Astrocyte (in vitro differentiated cells and primary cell): ENCODE results near the gene PDZD2. TPM values are rescaled to one million over a fixed set of nuclear protein-coding genes. Genes with fewer than 3 reads are reported as not detected.

ENCODE experiments used
- DNase-seq: peaks from one replicate; pipeline ENCODE4 v3.0.0-alpha.2; 2010; ENCODE audit warnings: low read depth
- FAIRE-seq: peaks from 2 replicates; lab custom pipeline; 2011; peaks lifted over from hg19 to GRCh38; lab: Jason Lieb, UNC
- H2AFZ ChIP-seq: 2 replicates; pipeline ENCODE4 v1.6.0; 2012; ENCODE audit warnings: low read depth, low read length, inconsistent platforms
- H3K27ac ChIP-seq: 2 replicates; pipeline ENCODE4 v1.5.1; 2011; ENCODE audit warnings: low read depth, low read length, inconsistent platforms
- H3K27me3 ChIP-seq: 2 replicates; pipeline ENCODE4 v1.6.0; 2011; ENCODE audit warnings: low read length, inconsistent platforms; ENCODE audit not compliant: insufficient read depth
- H3K36me3 ChIP-seq: 2 replicates; pipeline ENCODE4 v1.5.1; 2011; ENCODE audit warnings: low read length, inconsistent platforms; ENCODE audit not compliant: insufficient read depth
- H3K4me1 ChIP-seq: 2 replicates; pipeline ENCODE4 v1.5.1; 2011; ENCODE audit warnings: low read length, inconsistent platforms; ENCODE audit not compliant: insufficient read depth
- H3K4me2 ChIP-seq: 2 replicates; pipeline ENCODE4 v1.6.0; 2012; ENCODE audit warnings: low read length, inconsistent platforms
- H3K4me3 ChIP-seq: 2 replicates; pipeline ENCODE4 v1.5.1; 2011; ENCODE audit warnings: low read depth, mild to moderate bottlenecking, low read length, inconsistent platforms; ENCODE audit not compliant: insufficient read depth
- H3K79me2 ChIP-seq: 2 replicates; pipeline ENCODE4 v1.6.0; 2012; ENCODE audit warnings: mild to moderate bottlenecking, low read length, inconsistent platforms; ENCODE audit not compliant: insufficient read depth
- H3K9ac ChIP-seq: 2 replicates; pipeline ENCODE4 v1.6.0; 2012; ENCODE audit warnings: mild to moderate bottlenecking, low read length, inconsistent platforms
- H3K9me3 ChIP-seq: 2 replicates; pipeline ENCODE4 v1.5.1; 2012; ENCODE audit warnings: low read depth, mild to moderate bottlenecking, low read length, inconsistent platforms; ENCODE audit not compliant: insufficient read depth
- H4K20me1 ChIP-seq: 2 replicates; pipeline ENCODE4 v1.6.0; 2012; ENCODE audit warnings: low read length, inconsistent platforms; ENCODE audit not compliant: insufficient read depth
- H3K27ac Mint-ChIP-seq: one replicate; pipeline ENCODE4 v1.8.0; 2021; ENCODE audit warnings: mild to moderate bottlenecking, mixed read lengths; ENCODE audit not compliant: unreplicated experiment
- H3K27me3 Mint-ChIP-seq: one replicate; pipeline ENCODE4 v1.8.0; 2021; ENCODE audit warnings: low read depth, mixed read lengths; ENCODE audit not compliant: unreplicated experiment
- H3K36me3 Mint-ChIP-seq: one replicate; pipeline ENCODE4 v1.8.0; 2021; ENCODE audit warnings: low read depth, mixed read lengths; ENCODE audit not compliant: unreplicated experiment
- H3K4me1 Mint-ChIP-seq: one replicate; pipeline ENCODE4 v1.8.0; 2021; ENCODE audit warnings: low read depth, mixed read lengths; ENCODE audit not compliant: unreplicated experiment
- H3K4me3 Mint-ChIP-seq: one replicate; pipeline ENCODE4 v1.8.0; 2021; ENCODE audit warnings: mild to moderate bottlenecking, moderate library complexity, mixed read lengths; ENCODE audit not compliant: unreplicated experiment
- H3K9me3 Mint-ChIP-seq: one replicate; pipeline ENCODE4 v1.8.0; 2021; ENCODE audit warnings: mild to moderate bottlenecking, mixed read lengths; ENCODE audit not compliant: unreplicated experiment
- CTCF ChIP-seq: IDR thresholded peaks from 2 replicates; pipeline ENCODE4 v1.5.1; 2011; ENCODE audit warnings: low read depth, mild to moderate bottlenecking, inconsistent platforms, low read length, moderate library complexity; ENCODE audit not compliant: insufficient read depth
- EZH2 ChIP-seq: IDR thresholded peaks from 2 replicates; pipeline ENCODE4 v1.6.1; 2012; ENCODE audit warnings: mild to moderate bottlenecking, low read length, inconsistent platforms; ENCODE audit not compliant: insufficient read depth
- total RNA-seq: library from RNA; stranded (reverse); gene quantifications from 2 replicates; pipeline ENCODE4 v1.2.1, GENCODE V29; 2021

PDZD2 gene
- total RNA-seq, 1 donor from 2014 or later: 10.3 TPM

GRCh38 chr5:31999470-31999869 is 360.5 kb downstream of the PDZD2 start:
- Histone ChIP-seq H3K4me2 (no peak overlapping the region), H3K9ac (no peak overlapping the region), H3K4me1 (no peaks in the 10 kb centered on the region), H3K79me2 (no peaks in the 10 kb centered on the region), H3K9me3 (no peaks in the 10 kb centered on the region), H3K4me3 (no peak overlapping the region), H3K27me3 (no peaks in the 10 kb centered on the region), H3K36me3 (no peaks in the 10 kb centered on the region), H3K27ac (no peak overlapping the region), H2AFZ (no peak overlapping the region), H4K20me1 (no peaks in the 10 kb centered on the region)
- FAIRE-seq (no peak), DNase-seq (no peak)
- no peak overlapping the region for H3K27ac Mint-ChIP-seq
- no peaks in the 10 kb centered on the region for H3K27me3 Mint-ChIP-seq
- no peak overlapping the region for H3K4me3 Mint-ChIP-seq
- no peak for TF ChIP-seq CTCF
- no peak for TF ChIP-seq EZH2
- H3K4me1 Mint-ChIP-seq: no peaks in the 10 kb centered on the region
- H3K9me3 Mint-ChIP-seq: no peaks in the 10 kb centered on the region
- H3K36me3 Mint-ChIP-seq: peaks cover 10% of the 10 kb centered on the region

GRCh38 chr5:32000731-32001130 is 361.8 kb downstream of the PDZD2 start:
- TF ChIP-seq CTCF (no peak), EZH2 (no peak)
- Histone ChIP-seq H4K20me1 (no peaks in the 10 kb centered on the region), H3K79me2 (no peaks in the 10 kb centered on the region), H3K4me1 (no peaks in the 10 kb centered on the region), H3K9me3 (no peaks in the 10 kb centered on the region), H3K4me3 (no peak overlapping the region), H3K36me3 (no peaks in the 10 kb centered on the region), H3K27ac (no peak overlapping the region), H3K27me3 (no peaks in the 10 kb centered on the region), H3K4me2 (no peak overlapping the region), H3K9ac (no peak overlapping the region), H2AFZ (no peak overlapping the region)
- H3K27me3 Mint-ChIP-seq: no peaks in the 10 kb centered on the region
- H3K36me3 Mint-ChIP-seq: peaks cover 13% of the 10 kb centered on the region
- FAIRE-seq (no peak), DNase-seq (no peak)
- no peaks in the 10 kb centered on the region for H3K9me3 Mint-ChIP-seq
- no peak overlapping the region for H3K27ac Mint-ChIP-seq
- H3K4me1 Mint-ChIP-seq: no peaks in the 10 kb centered on the region
- H3K4me3 Mint-ChIP-seq: no peak overlapping the region

- H3K4me1 Mint-ChIP-seq: no peaks in the 10 kb centered on the region
Measured at GRCh38 chr5:32001284-32001683, 362.4 kb downstream of the PDZD2 start.

More at GRCh38 chr5:32001284-32001683, 362.4 kb downstream of the PDZD2 start:
- Histone ChIP-seq H3K4me3 (no peak overlapping the region), H3K9ac (no peak overlapping the region), H2AFZ (no peak overlapping the region), H3K9me3 (no peaks in the 10 kb centered on the region), H3K36me3 (no peaks in the 10 kb centered on the region), H3K4me1 (no peaks in the 10 kb centered on the region), H3K4me2 (no peak overlapping the region), H3K27ac (no peak overlapping the region), H3K79me2 (no peaks in the 10 kb centered on the region), H4K20me1 (no peaks in the 10 kb centered on the region), H3K27me3 (no peaks in the 10 kb centered on the region)
- Mint-ChIP-seq H3K27me3 (no peaks in the 10 kb centered on the region), H3K9me3 (no peaks in the 10 kb centered on the region), H3K36me3 (peaks cover 13% of the 10 kb centered on the region), H3K4me3 (no peak overlapping the region), H3K27ac (no peak overlapping the region)
- TF ChIP-seq EZH2 (no peak), CTCF (no peak)
- no peak for FAIRE-seq
- no peak for DNase-seq
